Liver (tissue), 9 donors: ENCODE data around the gene ZMYND11. TPM values are rescaled to one million over a fixed set of nuclear protein-coding genes. Genes with fewer than 3 reads are reported as not detected.

Source experiments
- DNase-seq: peaks from one replicate; pipeline ENCODE4 v3.0.0-alpha.2; 2017; ENCODE audit warnings: low spot score
- H3K27ac ChIP-seq, 2 donors: one replicate each; pipeline ENCODE4 v1.7.0; 2013; ENCODE audit warnings: inconsistent platforms in 2 of 2, low read length in 2 of 2, control low read depth in 1 of 2, low read depth in 1 of 2, mild to moderate bottlenecking in 1 of 2
- H3K27me3 ChIP-seq, 4 donors: one replicate each; pipeline versions ENCODE4 v1.6.1 to v1.7.0; 2013; ENCODE audit warnings: low read length in 3 of 4, inconsistent platforms in 1 of 4, mild to moderate bottlenecking in 1 of 4, moderate library complexity in 1 of 4; ENCODE audit not compliant: control insufficient read depth in 4 of 4, insufficient read depth in 4 of 4
- H3K36me3 ChIP-seq, 4 donors: one replicate each; pipeline versions ENCODE4 v1.6.1 to v1.7.0; 2013; ENCODE audit warnings: low read length in 3 of 4, mild to moderate bottlenecking in 3 of 4, low read depth in 1 of 4, moderate library complexity in 1 of 4; ENCODE audit not compliant: control insufficient read depth in 4 of 4, insufficient read depth in 3 of 4
- H3K4me1 ChIP-seq, 4 donors: one replicate each; pipeline versions ENCODE4 v1.6.1 to v1.7.0; 2013; ENCODE audit warnings: low read length in 3 of 4, mild to moderate bottlenecking in 3 of 4, moderate library complexity in 1 of 4; ENCODE audit not compliant: control insufficient read depth in 4 of 4, insufficient read depth in 4 of 4
- H3K4me3 ChIP-seq, 3 donors: one replicate each; pipeline versions ENCODE4 v1.6.1 to v1.7.0; 2013; ENCODE audit warnings: low read length in 3 of 3, control low read depth in 1 of 3, low read depth in 1 of 3, mild to moderate bottlenecking in 1 of 3
- H3K9ac ChIP-seq, 2 donors: one replicate each; pipeline ENCODE4 v1.7.0; 2013; ENCODE audit warnings: low read length in 2 of 2, mild to moderate bottlenecking in 2 of 2, moderate library complexity in 2 of 2, control low read depth in 1 of 2, low read depth in 1 of 2
- H3K9me3 ChIP-seq, 4 donors: one replicate each; pipeline versions ENCODE4 v1.6.1 to v1.7.0; 2013; ENCODE audit warnings: low read length in 3 of 4; ENCODE audit not compliant: control insufficient read depth in 4 of 4
- ATF3 ChIP-seq: IDR thresholded peaks from 2 replicates; pipeline ENCODE4 v1.6.1; 2016; ENCODE audit warnings: antibody characterized with exemption
- CTCF ChIP-seq: fragments of 150-350 bp; IDR thresholded peaks from 2 replicates; pipeline ENCODE4 v1.5.1; 2017; ENCODE audit warnings: improper control_type of control experiment, low read depth, low read length; ENCODE audit not compliant: missing input control
- EGR1 ChIP-seq, 2 donors: IDR thresholded peaks; 2 replicates each; pipeline ENCODE4 v1.6.1; 2016 to 2018; ENCODE audit warnings: antibody characterized with exemption in 2 of 2, low read depth in 2 of 2
- FOXA1 ChIP-seq: IDR thresholded peaks from 2 replicates; pipeline ENCODE4 v1.6.1; 2016; ENCODE audit warnings: antibody characterized with exemption
- FOXA2 ChIP-seq: IDR thresholded peaks from 2 replicates; pipeline ENCODE4 v1.6.1; 2016; ENCODE audit warnings: antibody characterized with exemption
- GABPA ChIP-seq, 2 donors: IDR thresholded peaks in 1 of 2; conservative IDR thresholded peaks in 1 of 2; 2 replicates each; pipeline ENCODE4 v1.6.1; 2016; ENCODE audit warnings: antibody characterized with exemption in 2 of 2, mild to moderate bottlenecking in 1 of 2, moderate library complexity in 1 of 2
- HNF4A ChIP-seq, 2 donors: conservative IDR thresholded peaks; 2 replicates each; pipeline ENCODE4 v1.6.1; 2016; ENCODE audit warnings: antibody characterized with exemption in 2 of 2, mild to moderate bottlenecking in 2 of 2
- HNF4G ChIP-seq: IDR thresholded peaks from 2 replicates; pipeline ENCODE4 v1.6.1; 2016; ENCODE audit warnings: antibody characterized with exemption
- JUND ChIP-seq, 2 donors: IDR thresholded peaks; 2 replicates each; pipeline ENCODE4 v1.6.1; 2016; ENCODE audit warnings: antibody characterized with exemption in 2 of 2
- MAX ChIP-seq: IDR thresholded peaks from 2 replicates; pipeline ENCODE4 v1.6.1; 2016; ENCODE audit warnings: antibody characterized with exemption
- NR2F2 ChIP-seq: IDR thresholded peaks from 2 replicates; pipeline ENCODE4 v1.6.1; 2016; ENCODE audit warnings: antibody characterized with exemption
- RAD21 ChIP-seq, 2 donors: IDR thresholded peaks; 2 replicates each; pipeline ENCODE4 v1.6.1; 2016; ENCODE audit warnings: antibody characterized with exemption in 2 of 2, mild to moderate bottlenecking in 2 of 2
- REST ChIP-seq: IDR thresholded peaks from 2 replicates; pipeline ENCODE4 v1.6.1; 2016; ENCODE audit warnings: antibody characterized with exemption, mild to moderate bottlenecking
- RXRA ChIP-seq, 2 donors: IDR thresholded peaks; 2 replicates each; pipeline ENCODE4 v1.6.1; 2017 to 2018; ENCODE audit warnings: antibody characterized with exemption in 2 of 2, mild to moderate bottlenecking in 1 of 2
- SP1 ChIP-seq: IDR thresholded peaks from 2 replicates; pipeline ENCODE4 v1.6.1; 2018; ENCODE audit warnings: antibody characterized with exemption, mild to moderate bottlenecking
- TAF1 ChIP-seq: conservative IDR thresholded peaks from 2 replicates; pipeline ENCODE4 v1.6.1; 2016; ENCODE audit warnings: antibody characterized with exemption, mild to moderate bottlenecking
- YY1 ChIP-seq: IDR thresholded peaks from 2 replicates; pipeline ENCODE4 v1.6.1; 2016; ENCODE audit warnings: antibody characterized with exemption, mild to moderate bottlenecking
- ZBTB33 ChIP-seq: IDR thresholded peaks from 2 replicates; pipeline ENCODE4 v1.6.1; 2016; ENCODE audit warnings: antibody characterized with exemption
- WGBS: extraction: QIAGEN DNeasy Blood & Tissue Kit; methylation state at CpG from one replicate; pipeline ENCODE4 v1.1.7; 2013; 5-methylcytosine and 5-hydroxymethylcytosine counted together
- polyA plus RNA-seq, 2 donors: library from polyadenylated mRNA; stranded (reverse) in 1 of 2; unstranded in 1 of 2; fragments of 200-250 nt in 1 of 2; fragments of >200 nt in 1 of 2; fragmentation: Nextera tagmentation in 1 of 2; extraction: Ambion mirVana in 1 of 2; gene quantifications; one replicate each; pipeline versions ENCODE4 v1.2.1 to v1.2.3, GENCODE V29; 2013 to 2015
- total RNA-seq, 2 donors: library from RNA; depleted of rRNA; stranded (reverse); fragments of >200 nt; gene quantifications; one replicate each; pipeline ENCODE4 v1.2.3, GENCODE V29; 2014
- donor health status: healthy.
- donor health status: healthy.
- donor health status: healthy.
- donor health status: healthy.
- donor health status: healthy.

Gene ZMYND11
- total and polyA plus RNA-seq, 4 donors, result 13.2 to 34.3 (median 16.9) TPM

GRCh38 chr10:228366-228765 lies 93.1 kb downstream of the ZMYND11 start:
- no peak for TF ChIP-seq RAD21 (IDR thresholded peaks at IDR 0.05)
- TF ChIP-seq MAX, result no peak
- TF ChIP-seq GABPA (IDR thresholded peaks at IDR 0.05 in 1 of 2, conservative IDR thresholded peaks at IDR 0.05 in 1 of 2), result no peak
- TF ChIP-seq REST, result no peak
- no peak for TF ChIP-seq EGR1 (IDR thresholded peaks at IDR 0.05; ENCODE audit: low read depth in 2 of 2)
- TF ChIP-seq JUND (IDR thresholded peaks at IDR 0.05), result no peak
- no peak for TF ChIP-seq NR2F2
- no peak for TF ChIP-seq FOXA2
- no peak for TF ChIP-seq HNF4G
- no peak for TF ChIP-seq RXRA (IDR thresholded peaks at IDR 0.05)
- Histone ChIP-seq H3K4me1 (peaks cover 0 to 1% (median 0%) of the 10 kb centered on the region in 4 donors), H3K9me3 (no peaks in the 10 kb centered on the region), H3K27ac (no peak overlapping the region), H3K36me3 (peaks cover 0 to 3% (median 0%) of the 10 kb centered on the region in 4 donors), H3K9ac (no peak overlapping the region), H3K4me3 (no peak overlapping the region), H3K27me3 (no peaks in the 10 kb centered on the region)
- no peak for DNase-seq
- 94% methylated on average over 6 of the region's 6 CpGs for WGBS

GRCh38 chr10:230758-231157 lies 95.5 kb downstream of the ZMYND11 start:
- DNase-seq, result no peak
- H3K9ac ChIP-seq, result no peak overlapping the region
- H3K27me3 ChIP-seq, result no peaks in the 10 kb centered on the region
- 93% methylated on average over 9 of the region's 9 CpGs for WGBS
- H3K36me3 ChIP-seq, result peaks cover 0 to 3% (median 0%) of the 10 kb centered on the region in 4 donors
- H3K4me3 ChIP-seq, result no peak overlapping the region
- TF ChIP-seq MAX, result no peak
- no peak for TF ChIP-seq JUND (IDR thresholded peaks at IDR 0.05)
- TF ChIP-seq RAD21 (IDR thresholded peaks at IDR 0.05), result peak in 1 of 2 donors; percentile 28
- peaks cover 0 to 1% (median 0%) of the 10 kb centered on the region in 4 donors for H3K4me1 ChIP-seq
- no peak overlapping the region for H3K27ac ChIP-seq
- H3K9me3 ChIP-seq, result no peaks in the 10 kb centered on the region

GRCh38 chr10:232061-232460 lies 96.8 kb downstream of the ZMYND11 start:
- WGBS, result 97% methylated on average over 3 of the region's 3 CpGs
- H3K27me3 ChIP-seq, result no peaks in the 10 kb centered on the region
- DNase-seq, result no peak
- H3K27ac ChIP-seq, result no peak overlapping the region
- H3K4me3 ChIP-seq, result no peak overlapping the region
- H3K36me3 ChIP-seq, result no peaks in the 10 kb centered on the region
- H3K9ac ChIP-seq, result no peak overlapping the region
- no peaks in the 10 kb centered on the region for H3K9me3 ChIP-seq
- peaks cover 0 to 1% (median 0%) of the 10 kb centered on the region in 4 donors for H3K4me1 ChIP-seq
- TF ChIP-seq YY1, result no peak
- TF ChIP-seq ATF3, result no peak
- no peak for TF ChIP-seq HNF4A (conservative IDR thresholded peaks at IDR 0.05)
- TF ChIP-seq NR2F2, result no peak
- TF ChIP-seq JUND (IDR thresholded peaks at IDR 0.05), result no peak
- no peak for TF ChIP-seq ZBTB33
- no peak for TF ChIP-seq FOXA1
- TF ChIP-seq GABPA (IDR thresholded peaks at IDR 0.05 in 1 of 2, conservative IDR thresholded peaks at IDR 0.05 in 1 of 2), result no peak
- TF ChIP-seq MAX, result no peak
- no peak for TF ChIP-seq RAD21 (IDR thresholded peaks at IDR 0.05)
- no peak for TF ChIP-seq TAF1
- no peak for TF ChIP-seq CTCF
- no peak for TF ChIP-seq RXRA (IDR thresholded peaks at IDR 0.05)
- TF ChIP-seq SP1, result no peak
- no peak for TF ChIP-seq HNF4G
- no peak for TF ChIP-seq EGR1 (IDR thresholded peaks at IDR 0.05; ENCODE audit: low read depth in 2 of 2)
- no peak for TF ChIP-seq FOXA2
